Retinal pigment epithelial cell (primary cell): ENCODE results near the gene STK24.

ENCODE experiments used
- DNase-seq: peaks from one replicate; pipeline ENCODE4 v3.0.0-alpha.2; 2010; ENCODE audit warnings: low read depth
- H3K4me3 ChIP-seq: 2 replicates; pipeline ENCODE4 v1.5.1; 2011; ENCODE audit warnings: mild to moderate bottlenecking, low read length, control low read depth, moderate library complexity
- CTCF ChIP-seq: conservative IDR thresholded peaks from 2 replicates; pipeline ENCODE4 v1.5.1; 2011; ENCODE audit warnings: low read depth, low read length, control low read depth, inconsistent platforms

Gene STK24

DNA sequence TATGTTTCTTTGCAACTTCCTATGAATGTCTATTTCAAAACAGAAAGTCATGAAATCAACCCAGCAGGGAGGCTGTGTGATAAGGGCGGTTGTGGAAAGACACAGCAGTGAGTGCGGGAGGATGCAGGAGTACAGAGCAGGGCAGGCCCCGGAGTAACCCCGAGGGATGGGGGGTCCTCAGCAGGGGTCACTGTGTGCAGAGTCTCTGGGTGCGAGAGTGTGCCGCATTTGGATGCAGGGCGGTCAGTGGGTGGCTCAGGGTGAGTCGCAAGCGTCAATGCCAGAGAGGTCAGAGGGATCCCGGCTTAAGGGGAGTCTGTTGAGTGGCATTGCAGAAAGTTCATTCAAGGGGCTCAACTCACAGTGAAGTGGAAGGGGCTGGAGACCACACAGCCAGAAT lies 147.8 kb downstream of the STK24 start:
- no peak for DNase-seq
- TF ChIP-seq CTCF: no peak

GRCh38 chr13:98428256-98428966 lies 148.5 kb downstream of the STK24 start:
- TF ChIP-seq CTCF: no peak
- DNase-seq: no peak
- no peak overlapping the region for H3K4me3 ChIP-seq

More for the DNA sequence above, 147.8 kb downstream of the STK24 start:
- H3K4me3 ChIP-seq: no peak overlapping the region

DNA sequence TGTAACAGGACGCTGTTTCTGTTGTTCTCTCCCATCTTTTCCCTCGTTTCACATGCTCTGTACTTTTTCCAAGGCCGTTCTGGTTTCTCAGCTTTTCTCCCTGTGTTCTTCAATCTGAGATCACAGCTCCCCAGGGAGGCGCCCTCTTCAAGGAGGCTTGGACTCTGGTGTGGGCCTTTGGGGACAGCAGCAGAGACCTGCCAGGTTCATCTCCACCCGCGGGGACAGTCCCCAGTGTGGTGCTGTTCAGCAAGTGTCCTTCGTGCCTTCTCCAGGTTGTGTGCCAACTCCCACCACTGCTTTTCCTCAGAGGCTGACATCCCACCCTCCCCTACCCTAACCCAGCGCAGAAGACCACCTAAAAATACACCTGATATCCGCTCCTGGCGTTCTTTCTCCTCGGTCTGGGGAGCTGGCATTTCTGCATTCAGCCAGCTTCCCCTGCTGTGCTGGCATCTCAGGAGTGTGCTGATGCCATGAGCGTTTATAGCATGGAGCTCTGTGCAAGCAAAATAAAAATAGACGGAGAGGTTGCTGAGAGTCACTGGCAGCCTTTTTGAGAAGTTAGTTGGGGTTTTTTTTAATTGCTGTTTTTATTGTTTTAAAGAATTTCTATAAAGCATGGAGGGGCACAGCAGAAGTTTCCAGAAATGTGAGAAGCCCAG lies 149.4 kb downstream of the STK24 start:
- DNase-seq: no peak
- TF ChIP-seq CTCF: no peak
- no peak overlapping the region for H3K4me3 ChIP-seq

GRCh38 chr13:98423417-98423816 lies 153.5 kb downstream of the STK24 start:
- no peak overlapping the region for H3K4me3 ChIP-seq
- DNase-seq: no peak
- TF ChIP-seq CTCF: no peak

DNA sequence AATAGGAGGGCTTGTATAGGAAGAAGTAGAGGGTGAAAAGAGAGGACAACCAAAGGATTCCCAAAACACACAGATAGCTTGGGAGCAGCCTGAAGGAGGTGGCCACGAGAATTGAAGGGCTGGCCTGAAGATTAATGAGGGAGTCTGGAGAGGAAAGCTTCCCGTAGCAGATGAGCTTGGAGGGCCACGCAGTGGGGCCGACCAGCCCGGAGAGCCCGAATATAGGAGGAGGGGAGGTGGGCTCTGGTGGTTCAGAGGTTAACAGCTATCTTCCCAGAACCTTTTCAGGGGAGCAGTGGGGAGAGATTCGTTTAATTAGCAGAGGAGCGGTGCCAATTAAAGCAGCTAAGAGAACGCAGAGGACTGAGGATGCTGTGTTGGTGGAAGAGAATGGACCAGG lies 154.9 kb downstream of the STK24 start:
- H3K4me3 ChIP-seq: no peak overlapping the region
- no peak for DNase-seq
- no peak for TF ChIP-seq CTCF

- H3K4me3 ChIP-seq: no peak overlapping the region
- DNase-seq: no peak
- no peak for TF ChIP-seq CTCF
Observed at GRCh38 chr13:98420554-98421175, 156.2 kb downstream of the STK24 start.
